ENCODE data around the gene MAP1B.
"Not testable (repeated sequence)": the region's sequence is repeated elsewhere in the genome, so short reads cannot be mapped to it uniquely, and the experiment has no call there.

The MAP1B gene

DNA sequence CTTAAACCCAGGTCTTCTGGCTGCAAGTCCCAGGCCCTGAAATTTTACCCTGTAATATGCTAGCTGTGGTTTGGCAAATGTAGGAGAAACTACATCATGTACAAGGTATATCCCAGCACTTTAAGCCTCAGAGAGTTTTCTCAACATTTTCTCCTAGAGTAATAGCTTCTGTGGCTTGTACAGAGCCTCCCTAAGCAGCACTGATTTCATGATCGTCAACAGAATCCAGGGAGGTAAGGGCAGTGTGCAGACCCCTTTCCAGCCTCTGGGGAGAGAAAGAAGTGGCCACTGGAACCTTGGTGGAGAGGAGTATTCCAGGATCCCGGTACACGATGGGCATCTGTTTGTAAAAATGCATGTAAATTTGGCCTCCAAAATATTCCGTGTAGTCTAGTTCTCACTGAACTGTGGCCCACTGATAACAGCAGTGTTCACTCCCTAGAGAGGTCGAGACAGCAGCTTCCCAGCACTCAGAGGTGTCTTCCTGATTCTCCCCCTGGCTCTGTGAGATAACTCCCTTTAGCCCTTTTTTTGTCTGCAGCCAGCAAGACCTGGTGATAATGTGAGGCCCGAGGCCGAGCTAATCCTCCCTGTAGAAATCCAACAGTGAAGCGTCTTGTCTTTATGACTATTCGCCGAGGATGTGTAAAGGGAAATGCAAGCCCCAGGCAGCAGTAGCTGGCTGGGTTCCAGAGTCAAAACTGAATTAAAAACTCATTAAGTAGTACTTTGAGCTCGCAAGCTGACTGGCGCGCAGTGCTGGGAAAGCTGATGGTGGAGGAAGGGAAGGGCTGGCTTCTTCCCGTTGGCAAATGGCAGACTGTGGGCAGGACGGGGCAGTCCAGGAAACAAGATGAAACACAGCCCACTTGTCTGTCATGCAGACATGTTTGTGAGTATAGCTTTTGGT lies 59.0 kb downstream of the MAP1B start:
- no peak for DNase-seq

DNA sequence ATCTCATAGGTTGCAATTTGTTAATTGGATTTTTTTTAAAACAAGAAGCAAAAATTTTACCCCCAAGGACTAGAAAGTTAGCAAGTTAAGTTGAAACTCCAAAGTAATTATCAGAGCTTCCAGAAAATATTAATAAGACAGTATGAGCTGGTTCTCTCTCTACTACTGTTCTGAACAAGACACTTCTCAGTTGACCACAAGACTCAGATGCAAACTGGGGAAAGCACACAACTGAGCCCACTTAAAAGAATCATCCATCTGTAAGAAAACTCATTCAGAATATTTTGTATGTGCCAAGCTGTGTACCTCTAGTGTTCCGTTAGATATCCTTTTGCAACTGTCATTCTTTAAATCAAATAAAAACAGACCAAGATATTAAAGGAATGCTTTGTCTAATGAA lies 60.0 kb downstream of the MAP1B start:
- DNase-seq = no peak

DNA sequence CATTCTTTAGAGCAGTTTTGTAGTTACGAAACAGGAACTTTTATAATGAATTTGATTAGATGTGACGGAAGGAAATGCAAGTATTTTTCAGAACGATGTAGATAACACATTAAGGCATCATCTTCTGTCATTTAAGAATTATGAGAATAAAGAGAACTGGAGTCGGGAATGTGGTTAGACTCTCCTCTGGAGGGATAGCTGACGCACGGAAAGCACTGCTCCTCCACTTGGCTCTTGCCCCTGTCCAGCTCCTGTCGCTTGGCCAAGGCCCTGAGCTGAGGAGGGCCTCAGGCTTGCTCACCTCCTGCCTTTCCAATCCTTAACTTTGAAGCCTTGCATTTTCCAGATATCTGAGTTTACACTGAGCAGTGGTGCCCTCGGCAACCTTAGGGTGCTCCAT lies 60.5 kb downstream of the MAP1B start:
- DNase-seq = no peak

DNA sequence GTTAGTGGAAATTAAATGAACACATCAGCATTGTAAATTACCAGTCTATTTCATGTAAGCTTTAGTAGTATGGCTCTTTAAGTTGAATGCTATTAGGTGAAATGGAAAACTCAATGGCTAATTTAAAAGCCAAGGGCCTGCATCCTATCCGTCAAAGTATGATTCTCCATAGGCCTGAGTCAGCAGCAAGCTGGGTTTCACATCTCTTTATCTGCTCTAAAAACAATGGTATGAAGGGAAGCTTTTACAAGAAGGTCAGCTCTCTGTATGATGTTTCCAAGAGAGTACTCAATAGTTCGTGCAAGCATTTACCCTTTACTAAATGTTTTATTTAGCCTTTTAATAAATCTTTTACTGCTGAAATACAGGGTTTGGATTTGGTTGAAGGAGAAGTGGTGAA lies 62.8 kb downstream of the MAP1B start:
- no peak for DNase-seq

DNA sequence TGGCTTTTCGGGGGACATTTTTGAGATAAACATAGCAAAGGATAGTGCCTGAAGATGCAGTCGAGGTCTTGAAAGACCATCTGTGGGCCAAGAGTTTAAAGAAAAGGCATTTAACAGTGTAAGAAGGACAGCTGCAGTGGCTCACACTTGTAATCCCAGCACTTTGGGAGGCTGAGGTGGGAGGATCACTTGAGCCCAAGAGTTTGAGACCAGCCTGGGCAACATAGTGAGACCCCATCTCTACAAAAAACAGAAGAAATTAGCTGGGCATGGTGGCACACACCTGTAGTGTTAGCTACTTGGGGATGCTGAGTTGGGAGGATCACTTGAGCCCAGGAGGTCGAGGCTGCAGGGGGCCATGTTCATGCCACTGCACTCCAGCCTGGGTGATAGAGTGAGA lies 63.9 kb downstream of the MAP1B start:
- DNase-seq = not testable (repeated sequence)

DNA sequence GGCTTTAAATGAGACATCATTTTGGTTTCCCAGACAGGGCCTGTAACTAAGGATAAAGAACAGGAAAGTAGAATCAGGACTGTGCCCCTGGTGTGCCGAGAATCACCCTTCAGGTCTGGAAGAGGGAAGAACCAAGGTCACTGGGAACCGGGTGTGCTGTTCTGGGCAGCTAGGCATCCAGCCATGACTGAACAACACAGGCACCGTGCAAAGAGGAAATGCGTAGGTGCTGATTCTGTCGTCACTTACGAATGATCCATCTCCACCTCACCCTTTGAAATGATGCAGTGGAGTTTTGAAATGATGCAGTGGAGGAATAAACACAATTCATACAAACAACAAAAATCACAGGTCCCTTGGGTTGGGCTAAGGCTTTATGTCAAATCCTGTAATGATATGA lies 64.4 kb downstream of the MAP1B start:
- DNase-seq = no peak

DNA sequence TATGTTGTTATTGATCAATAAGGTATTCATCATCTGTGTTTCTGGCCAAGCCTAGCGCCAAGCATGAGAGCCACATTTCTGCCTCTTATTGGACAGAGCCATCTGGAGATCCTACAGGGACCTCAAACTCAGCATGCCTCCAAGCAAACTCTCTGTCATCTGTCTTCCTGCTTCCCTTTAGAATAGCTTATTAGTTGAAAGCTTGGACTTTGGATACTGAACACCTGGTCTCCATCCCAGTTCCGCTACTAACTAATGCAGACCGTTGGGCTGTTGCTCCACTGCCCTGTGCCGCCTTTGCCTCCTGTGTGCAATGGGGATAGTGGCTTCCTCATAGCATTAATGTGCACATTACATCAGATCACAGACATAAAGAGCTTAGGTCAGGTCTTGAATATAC lies 65.5 kb downstream of the MAP1B start:
- no peak for DNase-seq

DNA sequence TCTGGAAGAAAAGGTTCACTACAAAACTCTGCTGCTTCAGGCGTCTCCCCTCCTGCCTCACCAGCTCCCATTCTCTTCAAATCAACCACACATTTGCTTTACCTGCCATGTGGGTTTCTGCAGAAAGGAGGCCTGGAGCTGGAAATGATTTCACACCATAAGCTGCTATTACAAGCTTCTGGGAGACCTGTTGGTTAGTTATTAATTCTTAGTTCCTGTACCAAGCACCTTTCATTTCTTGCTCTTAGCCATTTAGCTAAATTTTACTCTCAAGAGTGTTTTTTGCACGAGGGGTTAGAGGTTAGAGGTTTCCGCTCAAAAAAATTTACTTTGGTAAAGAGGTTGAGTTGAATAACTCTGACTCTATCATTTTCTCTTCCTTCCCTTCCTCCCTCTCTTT lies 70.3 kb downstream of the MAP1B start:
- DNase-seq = no peak

DNA sequence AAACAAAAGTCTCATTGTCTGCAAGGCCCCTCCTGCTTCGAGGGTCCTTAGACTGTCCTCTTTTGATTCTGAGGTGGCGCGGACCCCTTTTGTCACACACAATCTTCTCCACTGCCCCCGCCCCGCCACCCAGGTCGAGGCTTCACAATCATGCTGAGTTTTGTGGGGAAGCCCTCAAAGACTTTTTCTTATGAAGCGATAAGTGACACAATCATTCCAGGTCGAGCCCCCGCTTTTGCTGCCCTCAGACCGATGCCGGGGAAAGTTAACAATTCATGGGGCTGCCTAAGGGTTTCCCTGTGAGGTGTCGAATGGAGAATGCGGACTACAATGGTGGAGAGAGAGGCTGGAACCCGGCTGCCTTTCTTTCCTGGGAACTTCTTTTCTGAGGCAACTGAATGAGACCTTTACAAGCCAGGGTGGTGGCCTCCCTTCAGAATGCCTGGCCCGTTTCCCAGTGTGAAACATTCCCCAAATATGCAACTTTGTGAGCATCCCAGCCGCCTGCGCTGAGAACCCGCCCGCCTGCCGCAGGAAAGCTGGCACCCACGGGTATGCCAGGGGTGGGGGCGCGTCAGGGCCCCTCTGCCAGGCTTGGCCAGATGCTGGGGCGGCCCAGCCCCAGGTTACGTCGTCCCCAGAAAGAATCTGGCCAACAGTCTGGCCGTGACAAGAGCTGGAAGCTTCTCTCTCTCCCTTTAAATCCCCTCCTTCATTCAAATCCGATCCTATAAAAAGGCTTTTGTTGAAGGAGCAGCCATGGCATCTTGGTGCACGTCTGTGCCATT lies 71.9 kb downstream of the MAP1B start:
- DNase-seq = no peak

DNA sequence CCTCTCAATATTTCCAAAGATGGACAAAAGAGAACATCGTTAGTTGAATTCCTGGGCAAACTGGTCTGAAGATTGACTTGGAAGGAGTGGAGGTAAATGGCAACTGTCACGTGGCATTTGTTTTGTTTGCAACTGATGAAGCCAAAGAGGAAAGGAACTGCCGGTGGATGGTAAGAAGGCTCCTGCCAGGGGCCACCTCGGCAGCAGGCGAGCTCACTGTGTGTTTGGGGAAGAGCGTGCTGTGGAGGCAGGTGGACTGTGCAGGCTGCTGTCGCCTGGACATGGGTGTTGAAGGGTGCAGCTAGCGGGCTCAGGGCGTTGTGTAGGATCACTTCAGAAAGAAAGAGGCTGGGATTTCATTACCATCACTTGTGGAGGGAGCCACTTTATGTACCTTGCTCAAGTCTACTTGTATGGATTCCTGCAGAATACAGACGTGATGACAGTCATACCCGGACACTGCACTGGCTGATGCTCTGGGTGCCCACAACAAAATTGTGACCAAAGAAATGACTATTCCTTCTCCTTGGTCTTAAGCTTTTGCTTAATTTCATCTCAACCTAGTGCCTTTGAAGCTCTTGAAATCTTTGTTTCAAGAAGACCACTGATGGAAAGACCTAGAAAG lies 72.7 kb downstream of the MAP1B start:
- DNase-seq = no peak

DNA sequence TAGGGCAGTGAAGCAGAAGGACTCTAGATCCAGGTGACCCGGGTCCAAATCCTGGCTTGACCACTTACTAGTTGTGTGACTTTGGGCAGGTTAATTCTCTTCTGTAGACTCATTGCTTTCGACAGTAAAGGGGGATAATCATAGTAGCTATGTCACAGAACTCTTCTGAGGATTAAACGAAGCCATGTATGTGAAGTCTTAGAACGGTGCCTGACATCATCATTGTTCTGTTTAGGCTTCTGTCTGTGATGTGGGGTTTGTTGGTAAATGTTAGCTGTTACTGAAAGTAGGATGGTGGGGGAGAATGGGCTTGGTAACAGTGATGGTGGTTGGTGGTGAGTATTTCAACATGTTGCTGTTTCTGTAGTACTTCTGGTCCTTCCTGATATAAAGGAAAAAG lies 73.7 kb downstream of the MAP1B start:
- DNase-seq = no peak

DNA sequence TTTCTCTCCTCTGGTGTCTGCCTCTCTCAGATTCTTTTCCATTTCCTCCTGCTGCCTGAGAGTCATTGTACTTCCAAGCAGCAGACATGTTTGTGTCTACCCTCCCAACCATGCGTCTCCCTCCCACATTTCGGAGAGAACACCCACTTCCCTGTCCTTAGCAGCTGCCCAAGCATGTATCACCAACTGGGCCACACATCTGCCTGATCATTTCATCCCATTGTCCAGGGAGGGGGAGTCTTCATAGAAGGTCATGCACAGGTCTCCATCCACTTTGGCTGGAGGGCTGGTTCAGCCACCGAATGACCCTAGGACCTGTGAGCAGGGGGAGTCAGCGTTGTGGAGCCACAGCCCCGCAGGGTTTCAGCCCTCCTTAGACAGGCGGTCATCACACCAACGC lies 75.4 kb downstream of the MAP1B start:
- no peak for DNase-seq

DNA sequence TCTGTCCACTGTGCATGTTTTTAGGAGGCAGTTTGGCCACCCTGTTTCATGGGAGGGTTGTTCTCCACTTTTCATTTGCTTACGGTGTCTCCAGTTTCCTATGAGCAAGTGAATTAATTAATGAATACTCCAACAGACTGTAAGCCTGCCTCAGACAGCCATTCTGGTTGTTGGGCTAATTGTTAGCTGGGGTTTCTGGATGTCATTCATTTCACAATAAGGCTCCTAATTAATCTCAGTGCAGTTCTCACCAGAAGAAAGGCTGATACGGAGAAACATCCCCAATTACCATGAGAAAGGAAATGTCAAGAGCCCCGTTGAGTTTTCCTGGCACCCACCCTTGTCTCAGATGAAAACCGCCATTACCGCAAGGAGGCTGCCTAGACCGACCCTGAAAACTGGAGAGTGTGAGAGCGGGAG lies 75.8 kb downstream of the MAP1B start:
- DNase-seq = no peak

DNA sequence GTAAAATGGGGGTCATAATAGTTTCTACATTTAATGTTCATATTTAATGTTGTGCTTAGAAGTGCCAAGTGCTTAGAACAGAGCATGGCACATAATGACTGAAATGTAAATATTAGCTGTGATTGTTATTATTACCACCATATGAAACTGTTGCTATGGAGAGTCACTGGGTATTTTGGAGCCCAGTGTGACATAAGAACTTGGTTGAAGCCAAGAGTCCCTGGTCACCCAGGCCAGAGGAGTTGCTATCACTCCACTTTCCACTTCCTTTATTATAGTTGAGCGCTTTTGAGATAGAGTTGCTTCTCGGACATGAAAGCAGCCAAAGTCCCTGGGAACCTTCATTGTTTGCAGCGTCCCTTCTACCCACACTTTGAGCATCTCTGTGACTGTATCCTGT lies 77.1 kb downstream of the MAP1B start:
- no peak for DNase-seq

DNA sequence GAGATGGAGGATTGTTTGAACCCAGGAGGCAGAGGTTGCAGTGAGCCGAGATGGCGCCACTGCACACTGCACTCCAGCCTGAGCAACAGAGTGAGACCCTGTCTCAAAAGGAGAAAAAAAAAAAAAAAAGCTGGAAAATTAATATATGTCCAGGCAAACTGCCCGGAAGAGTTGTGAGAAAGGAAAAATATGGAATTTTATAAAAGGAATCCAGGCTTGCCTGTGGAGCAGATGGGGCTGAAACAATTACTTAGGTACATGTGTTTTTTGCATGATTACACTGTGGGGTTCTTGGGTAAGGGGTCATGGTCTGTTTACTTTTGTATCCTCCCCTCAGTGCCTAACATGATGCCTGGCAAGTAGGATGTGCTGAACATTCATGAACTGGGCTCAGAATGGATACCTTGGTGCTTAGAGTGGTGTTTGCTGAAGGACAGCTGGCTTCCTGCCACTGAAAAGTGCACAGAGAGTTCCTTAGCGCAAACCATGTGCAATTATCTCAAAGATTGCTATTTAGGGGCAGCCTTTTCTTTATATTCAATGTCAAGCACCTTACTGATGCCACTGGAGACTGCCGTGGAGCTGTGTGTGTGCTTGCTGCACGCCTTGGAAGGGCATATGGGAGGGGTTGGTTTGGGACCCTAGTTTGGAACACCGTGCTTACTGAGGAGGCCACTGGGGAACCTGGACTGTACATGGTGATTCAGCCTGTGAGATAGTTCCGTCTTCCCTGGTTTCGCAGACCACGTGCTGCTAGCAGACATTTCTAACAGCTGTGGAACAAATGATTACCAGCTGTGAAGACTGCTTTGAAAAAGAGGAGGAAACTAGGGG lies 78.4 kb downstream of the MAP1B start:
- no peak for DNase-seq

DNA sequence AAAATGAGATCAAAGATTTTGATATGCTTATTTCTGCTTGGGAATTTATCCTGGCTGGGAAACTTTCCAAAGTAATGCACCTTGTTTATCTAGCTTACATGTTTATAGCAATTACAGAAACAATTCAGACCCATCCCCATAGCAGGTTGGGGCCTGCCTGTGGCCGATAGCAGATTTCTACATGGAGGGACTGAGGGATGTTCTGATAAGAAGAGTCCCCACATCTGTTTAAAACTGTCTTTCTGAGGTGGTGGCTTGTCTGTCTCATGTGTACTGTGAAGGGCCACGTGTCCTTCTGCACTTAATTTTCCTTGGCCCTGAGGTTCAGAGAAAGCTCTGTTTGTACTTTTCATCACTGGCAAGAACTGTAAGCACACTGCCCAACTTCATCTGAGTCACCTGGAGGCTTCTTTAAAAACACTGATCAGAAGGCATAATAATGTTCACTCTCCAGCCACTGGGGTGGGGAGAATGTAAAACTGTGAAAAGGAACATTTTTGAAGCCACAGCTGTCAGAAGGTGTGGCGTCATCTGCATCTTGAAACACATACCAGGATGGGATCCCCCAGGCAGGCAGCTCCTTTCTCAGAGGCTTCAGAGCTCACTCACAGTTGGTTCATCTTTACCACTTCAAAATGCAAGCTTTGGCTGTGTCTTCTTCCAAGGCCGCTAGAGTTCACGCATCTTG lies 80.3 kb downstream of the MAP1B start:
- no peak for DNase-seq

DNA sequence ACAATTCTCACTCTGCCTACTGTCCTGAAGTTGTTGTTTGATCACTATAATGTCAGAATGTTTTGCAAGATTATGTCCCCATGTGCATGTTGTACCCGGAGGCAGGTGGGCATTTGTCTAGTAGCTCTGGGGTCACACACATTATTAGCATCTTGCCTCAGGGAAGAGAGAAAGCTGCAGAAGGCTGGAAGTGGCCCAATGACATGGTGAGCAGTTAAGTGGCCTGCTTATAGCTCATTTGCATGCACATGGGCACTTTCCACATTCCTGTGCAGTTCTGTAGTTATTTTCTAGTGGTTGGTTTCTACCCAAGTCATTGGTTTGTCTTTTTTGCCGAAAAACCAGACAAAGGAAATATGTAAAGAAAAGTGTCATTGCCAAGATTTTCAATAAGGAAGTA lies 80.9 kb downstream of the MAP1B start:
- DNase-seq = no peak

DNA sequence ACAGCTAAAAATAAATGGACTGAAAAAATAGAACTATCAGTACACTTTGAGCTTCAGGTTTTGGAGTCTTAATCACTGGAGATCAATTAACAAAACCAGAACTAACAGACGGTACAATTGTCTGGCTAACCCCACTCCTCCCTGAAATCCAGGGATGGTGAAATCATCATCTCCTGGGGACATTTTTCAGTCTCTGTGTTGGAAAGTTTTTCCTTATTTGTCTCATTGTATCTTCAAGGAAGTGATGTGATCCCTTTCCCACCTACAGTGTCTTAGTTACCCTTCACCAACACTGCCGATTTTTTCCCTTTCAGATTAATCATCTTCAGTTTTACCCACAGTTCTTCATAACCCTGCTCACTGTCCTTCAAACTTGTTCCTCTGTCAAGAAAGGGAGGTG lies 81.9 kb downstream of the MAP1B start:
- no peak for DNase-seq

DNA sequence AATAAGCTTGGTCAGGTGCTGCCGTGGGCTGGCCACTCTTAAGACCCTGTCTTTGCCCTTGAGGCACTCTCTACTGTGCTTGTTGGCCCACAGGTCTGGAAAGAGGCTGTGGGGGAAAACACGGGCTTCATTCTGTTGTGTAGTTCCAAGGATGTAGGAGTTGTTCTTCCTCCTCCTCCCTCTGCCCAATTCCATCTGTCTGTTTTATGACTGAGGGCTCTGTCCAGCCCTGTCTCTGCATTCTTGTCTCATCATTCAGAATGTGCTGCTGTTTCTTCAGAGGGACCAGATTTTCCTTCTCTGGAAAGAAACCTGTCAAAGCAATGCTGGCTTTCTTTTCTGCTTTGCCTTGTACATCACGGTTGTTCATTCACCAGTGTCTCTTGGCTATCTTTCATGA lies 84.1 kb downstream of the MAP1B start:
- DNase-seq = no peak

DNA sequence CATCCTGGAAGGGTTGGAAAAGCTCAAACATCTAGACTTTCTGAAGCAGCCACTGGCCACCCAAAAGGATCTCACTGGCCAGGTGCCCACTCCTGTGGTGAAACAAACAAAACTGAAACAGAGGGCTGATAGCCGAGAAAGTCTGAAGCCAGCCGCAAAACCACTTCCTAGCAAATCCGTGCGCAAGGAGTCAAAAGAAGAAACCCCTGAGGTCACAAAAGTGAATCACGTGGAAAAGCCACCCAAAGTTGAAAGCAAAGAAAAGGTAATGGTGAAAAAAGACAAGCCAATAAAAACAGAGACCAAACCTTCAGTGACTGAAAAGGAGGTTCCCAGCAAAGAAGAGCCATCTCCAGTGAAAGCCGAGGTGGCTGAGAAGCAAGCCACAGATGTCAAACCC lies 87.6 kb downstream of the MAP1B start:
- DNase-seq = no peak

DNA sequence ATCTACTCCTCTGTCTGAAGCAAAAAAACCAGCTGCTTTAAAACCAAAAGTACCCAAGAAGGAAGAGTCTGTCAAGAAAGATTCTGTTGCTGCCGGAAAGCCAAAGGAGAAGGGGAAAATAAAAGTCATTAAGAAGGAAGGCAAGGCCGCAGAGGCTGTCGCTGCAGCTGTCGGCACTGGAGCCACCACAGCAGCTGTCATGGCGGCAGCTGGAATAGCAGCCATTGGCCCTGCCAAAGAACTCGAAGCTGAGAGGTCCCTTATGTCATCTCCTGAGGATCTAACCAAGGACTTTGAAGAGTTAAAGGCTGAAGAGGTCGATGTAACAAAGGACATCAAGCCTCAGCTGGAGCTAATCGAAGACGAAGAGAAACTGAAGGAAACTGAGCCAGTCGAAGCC lies 88.3 kb downstream of the MAP1B start:
- DNase-seq = no peak

DNA sequence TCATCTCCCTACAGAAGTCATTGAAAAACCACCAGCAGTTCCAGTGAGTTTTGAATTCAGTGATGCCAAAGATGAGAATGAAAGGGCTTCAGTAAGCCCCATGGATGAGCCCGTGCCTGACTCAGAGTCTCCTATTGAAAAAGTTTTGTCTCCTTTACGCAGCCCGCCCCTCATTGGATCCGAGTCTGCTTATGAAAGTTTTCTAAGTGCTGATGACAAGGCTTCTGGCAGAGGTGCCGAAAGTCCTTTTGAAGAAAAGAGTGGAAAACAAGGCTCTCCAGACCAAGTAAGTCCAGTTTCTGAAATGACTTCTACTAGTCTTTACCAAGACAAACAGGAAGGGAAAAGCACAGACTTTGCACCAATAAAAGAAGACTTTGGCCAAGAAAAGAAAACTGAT lies 90.1 kb downstream of the MAP1B start:
- no peak for DNase-seq
